Fibroblast of skin of right quadriceps (primary cell): ENCODE measurements around the gene NAAA.
"Not testable (repeated sequence)": the region's sequence is repeated elsewhere in the genome, so short reads cannot be mapped to it uniquely, and the experiment has no call there.

Source experiments
- DNase-seq: peaks from one replicate; pipeline ENCODE4 v3.0.0-alpha.2; 2013

The NAAA gene

GRCh38 chr4:75940692-75941253 is at the start of gene NAAA:
Gene NAAA, minus strand, starts transcription at chr4:75941013. Its CDS starts 64 bp downstream, at chr4:75940949.
- DNase-seq = peak; percentile 34

- DNase-seq = no peak
Observed at GRCh38 chr4:75989846-75990528, 49.2 kb upstream of the NAAA start.

GRCh38 chr4:75985116-75985515 is 44.3 kb upstream of the NAAA start:
- peak; percentile 91 for DNase-seq

GRCh38 chr4:75980576-75980975 is 39.8 kb upstream of the NAAA start:
- DNase-seq = no peak

GRCh38 chr4:75976177-75976576 is 35.4 kb upstream of the NAAA start:
- DNase-seq = no peak

- DNase-seq = no peak
Observed at GRCh38 chr4:75973766-75974165, 33.0 kb upstream of the NAAA start.

- no peak for DNase-seq
Observed at GRCh38 chr4:75968084-75968483, 27.3 kb upstream of the NAAA start.

- DNase-seq = no peak
Observed at GRCh38 chr4:75963558-75963957, 22.7 kb upstream of the NAAA start.

GRCh38 chr4:75962072-75962471 is 21.3 kb upstream of the NAAA start:
- DNase-seq = not testable (repeated sequence)

GRCh38 chr4:75958546-75958945 is 17.7 kb upstream of the NAAA start:
- not testable (repeated sequence) for DNase-seq

GRCh38 chr4:75954811-75955210 is 14.0 kb upstream of the NAAA start:
- DNase-seq = not testable (repeated sequence)

- no peak for DNase-seq
Observed at GRCh38 chr4:75953509-75953908, 12.7 kb upstream of the NAAA start.

- DNase-seq = peak; percentile 15
Observed at GRCh38 chr4:75950213-75950815, 9.5 kb upstream of the NAAA start.

- DNase-seq = no peak
Observed at GRCh38 chr4:75948822-75949444, 8.1 kb upstream of the NAAA start.

GRCh38 chr4:75939890-75940691 is 722 bp downstream of the NAAA start:
- DNase-seq = peak; percentile 38

GRCh38 chr4:75935628-75936027 is 5.2 kb downstream of the NAAA start:
- no peak for DNase-seq

- no peak for DNase-seq
Observed at GRCh38 chr4:75930152-75930551, 10.7 kb downstream of the NAAA start.

- not testable (repeated sequence) for DNase-seq
Observed at GRCh38 chr4:75924916-75925315, 15.9 kb downstream of the NAAA start.

GRCh38 chr4:75924309-75924827 is 16.4 kb downstream of the NAAA start:
- DNase-seq = no peak

- DNase-seq = no peak
Observed at GRCh38 chr4:75922588-75922987, 18.2 kb downstream of the NAAA start.

GRCh38 chr4:75921910-75922309 is 18.9 kb downstream of the NAAA start:
- DNase-seq = no peak

GRCh38 chr4:75920327-75920726 is 20.5 kb downstream of the NAAA start:
- no peak for DNase-seq

GRCh38 chr4:75919920-75920319 is 20.9 kb downstream of the NAAA start:
- peak; percentile 18 for DNase-seq
